Panc1 (cell line): ENCODE measurements around the gene ANKRD13A. TPM values are rescaled to one million over a fixed set of nuclear protein-coding genes. Genes with fewer than 3 reads are reported as not detected.

Source experiments
- ATAC-seq: fragments of 200-7000 bp; cut with Tn5 transposase; 2 replicates; pipeline ENCODE4 v1.9.1; 2020; ENCODE audit warnings: mild to moderate bottlenecking, moderate library complexity
- BruUV-seq: library from RNA; stranded (reverse); fragments of 400-500 nt; replicated peaks from 2 replicates; lab custom pipeline; 2021; lab: Mats Ljungman, UMichigan
- CTCF ChIA-PET: fragments of 300-600 bp; sonication (Branson Sonifier 250); formaldehyde crosslinking; loops from one replicate; lab custom pipeline; 2022; ENCODE audit warnings: antibody characterized with exemption; lab: Charles Lee
- POLR2A ChIA-PET: fragments of 300-600 bp; sonication (Branson Sonifier 250); formaldehyde crosslinking; loops from one replicate; lab custom pipeline; 2022; ENCODE audit warnings: antibody characterized with exemption; lab: Charles Lee
- DNase-seq: peaks from one replicate; pipeline ENCODE4 v3.0.0-alpha.2; 2010; ENCODE audit warnings: low read depth, low spot score
- H3K27ac ChIP-seq: 2 replicates; pipeline ENCODE4 v1.5.1; 2011; ENCODE audit warnings: mild to moderate bottlenecking, low read length, inconsistent platforms
- H3K27me3 ChIP-seq: fragments of 200-500 bp; sonication (Bioruptor generic); 2 replicates; pipeline ENCODE4 v1.6.0; 2014; ENCODE audit warnings: low read length, inconsistent platforms; ENCODE audit not compliant: control insufficient read depth, insufficient read depth
- H3K36me3 ChIP-seq: fragments of 200-500 bp; sonication (Bioruptor generic); 2 replicates; pipeline ENCODE4 v1.5.1; 2014; ENCODE audit warnings: inconsistent platforms, mild to moderate bottlenecking, low read length, moderate library complexity; ENCODE audit not compliant: control insufficient read depth, insufficient read depth
- H3K4me1 ChIP-seq: 2 replicates; pipeline ENCODE4 v1.5.1; 2011; ENCODE audit warnings: inconsistent platforms, mild to moderate bottlenecking, low read length, moderate library complexity; ENCODE audit not compliant: control insufficient read depth, insufficient read depth
- H3K4me3 ChIP-seq, 2 experiments: 2 replicates each; pipeline ENCODE4 v1.5.1; 2011 to 2012; ENCODE audit warnings: low read depth in 2 of 2, low read length in 2 of 2, mild to moderate bottlenecking in 2 of 2, inconsistent platforms in 1 of 2, moderate library complexity in 1 of 2
- H3K9me3 ChIP-seq: fragments of 200-500 bp; sonication (Bioruptor generic); 2 replicates; pipeline ENCODE4 v1.5.1; 2014; ENCODE audit warnings: low read depth, mild to moderate bottlenecking, inconsistent platforms, low read length, moderate library complexity; ENCODE audit not compliant: control insufficient read depth, insufficient read depth
- CTCF ChIP-seq: fragments of 450-650 bp; IDR thresholded peaks from 2 replicates; pipeline ENCODE4 v1.5.1; 2017; ENCODE audit warnings: mild to moderate bottlenecking
- POLR2AphosphoS5 ChIP-seq: IDR thresholded peaks from 2 replicates; pipeline ENCODE4 v1.6.1; 2012; ENCODE audit warnings: mild to moderate bottlenecking, low read depth, low read length, moderate library complexity
- REST ChIP-seq, 2 experiments: IDR thresholded peaks; 2 replicates each; pipeline ENCODE4 v1.6.1; 2011 to 2012; ENCODE audit warnings: low read depth in 2 of 2, control low read depth in 1 of 2, low read length in 1 of 2, mild to moderate bottlenecking in 1 of 2, moderate library complexity in 1 of 2; ENCODE audit not compliant: insufficient read depth in 1 of 2
- SIN3A ChIP-seq: IDR thresholded peaks from 2 replicates; pipeline ENCODE4 v1.6.1; 2012; ENCODE audit warnings: low read depth, mild to moderate bottlenecking, low read length, moderate library complexity, borderline replicate concordance; ENCODE audit not compliant: insufficient read depth
- TCF7L2 ChIP-seq: IDR thresholded peaks from 2 replicates; pipeline ENCODE4 v1.6.1; 2011; ENCODE audit warnings: mild to moderate bottlenecking, low read depth, low read length, inconsistent platforms
- in situ Hi-C: cut with HindIII; loops from 2 replicates; pipeline ENCODE4 v1.10.0; 2016; ENCODE audit warnings: low sequenced_read_pairs, low pct_unique_long_range_greater_than_20kb
- intact Hi-C: fragments of 100-400 bp; cut with micrococcal nuclease; formaldehyde crosslinking; loops from one replicate; pipeline ENCODE4 v1.10.0; 2022; ENCODE audit not compliant: unreplicated experiment
- total RNA-seq: library from RNA; stranded (reverse); gene quantifications from one replicate; pipeline ENCODE4 v1.2.1, GENCODE V29; 2021; ENCODE audit not compliant: unreplicated experiment

Gene ANKRD13A
- total RNA-seq, 1 experiment from 2014 or later = 34.4 TPM

GRCh38 chr12:109988903-109989302, 10.3 kb upstream of the ANKRD13A start:
- intact Hi-C loops = no loop called here
- TF ChIP-seq REST (IDR thresholded peaks at IDR 0.05; ENCODE audit: insufficient read depth in 1 of 2, low read depth in 2 of 2, low read length in 1 of 2) (no peak), SIN3A (no peak), TCF7L2 (no peak), POLR2AphosphoS5 (no peak), CTCF (no peak)
- H3K27ac ChIP-seq = no peak overlapping the region

GRCh38 chr12:109989380-109989779, 9.8 kb upstream of the ANKRD13A start:
- Histone ChIP-seq H3K9me3 (no peaks in the 10 kb centered on the region), H3K27me3 (no peaks in the 10 kb centered on the region), H3K4me1 (peaks cover 3% of the 10 kb centered on the region), H3K4me3 (no peak overlapping the region), H3K27ac (no peak overlapping the region), H3K36me3 (peaks cover 5% of the 10 kb centered on the region; the same call in 1 of the 2 replicates)
- POLR2A ChIA-PET = no interaction called here
- ATAC-seq (no peak), DNase-seq (no peak)
- no peak for TF ChIP-seq CTCF
- no peak for TF ChIP-seq TCF7L2
- no peak for TF ChIP-seq POLR2AphosphoS5
- no peak for TF ChIP-seq SIN3A
- no peak for TF ChIP-seq REST (IDR thresholded peaks at IDR 0.05; ENCODE audit: insufficient read depth in 1 of 2, low read depth in 2 of 2, low read length in 1 of 2)
- in situ Hi-C loops = no loop called here
- CTCF ChIA-PET = no interaction called here
- BruUV-seq = no TSS peak
- intact Hi-C loops = no loop called here

More at GRCh38 chr12:109988903-109989302, 10.3 kb upstream of the ANKRD13A start:
- H3K4me3 ChIP-seq = no peak overlapping the region
- no peaks in the 10 kb centered on the region for H3K4me1 ChIP-seq
- H3K36me3 ChIP-seq = peaks cover 5% of the 10 kb centered on the region; the same call in 1 of the 2 replicates
- no peaks in the 10 kb centered on the region for H3K9me3 ChIP-seq
- in situ Hi-C loops = no loop called here
- no TSS peak for BruUV-seq
- DNase-seq (no peak), ATAC-seq (no peak)
- ChIA-PET CTCF (no interaction called here), POLR2A (no interaction called here)
- H3K27me3 ChIP-seq = no peaks in the 10 kb centered on the region
